Adrenal gland (tissue), 5 donors: ENCODE results near the gene NEK2.

Experiments used
- POLR2A ChIP-seq, 2 donors: fragments of 450-650 bp; IDR thresholded peaks; one replicate each; pipeline ENCODE4 v1.6.1; 2017; ENCODE audit warnings: antibody characterized with exemption in 2 of 2, mild to moderate bottlenecking in 2 of 2, moderate library complexity in 1 of 2
- TF ChIP-seq, protein P1 (sequence below), 6 experiments: fragments of 450-650 bp in 4 of 6; fragments of 200-600 bp in 2 of 6; sonication (generic) in 1 of 6; IDR thresholded peaks; 1 replicate in 5 of 6; 2 replicates in 1 of 6; pipeline versions ENCODE4 v1.5.1 to v1.8.0; 2016 to 2021; ENCODE audit warnings: antibody characterized with exemption in 6 of 6, mild to moderate bottlenecking in 2 of 6, moderate library complexity in 1 of 6
- donor health status: DM: no; HTN: no; CAD: no.

DNA sequence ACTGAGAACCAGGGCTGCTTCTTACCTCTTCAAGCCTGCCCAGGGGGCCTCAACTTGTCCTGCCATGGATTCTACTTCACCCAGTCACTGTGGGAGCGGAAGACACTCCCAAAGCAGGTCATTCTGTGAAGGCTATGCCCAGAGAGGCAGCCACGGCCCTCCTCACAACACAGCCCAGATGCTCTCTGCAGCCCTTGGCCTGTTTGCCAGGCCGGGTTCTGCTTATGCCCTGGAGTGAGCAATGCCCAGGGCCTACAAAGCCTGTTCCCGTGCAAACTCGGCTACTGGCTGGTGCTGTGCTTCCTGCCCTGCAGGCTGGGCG is 62.7 kb downstream of the NEK2 start:
- TF ChIP-seq, protein P1, sequence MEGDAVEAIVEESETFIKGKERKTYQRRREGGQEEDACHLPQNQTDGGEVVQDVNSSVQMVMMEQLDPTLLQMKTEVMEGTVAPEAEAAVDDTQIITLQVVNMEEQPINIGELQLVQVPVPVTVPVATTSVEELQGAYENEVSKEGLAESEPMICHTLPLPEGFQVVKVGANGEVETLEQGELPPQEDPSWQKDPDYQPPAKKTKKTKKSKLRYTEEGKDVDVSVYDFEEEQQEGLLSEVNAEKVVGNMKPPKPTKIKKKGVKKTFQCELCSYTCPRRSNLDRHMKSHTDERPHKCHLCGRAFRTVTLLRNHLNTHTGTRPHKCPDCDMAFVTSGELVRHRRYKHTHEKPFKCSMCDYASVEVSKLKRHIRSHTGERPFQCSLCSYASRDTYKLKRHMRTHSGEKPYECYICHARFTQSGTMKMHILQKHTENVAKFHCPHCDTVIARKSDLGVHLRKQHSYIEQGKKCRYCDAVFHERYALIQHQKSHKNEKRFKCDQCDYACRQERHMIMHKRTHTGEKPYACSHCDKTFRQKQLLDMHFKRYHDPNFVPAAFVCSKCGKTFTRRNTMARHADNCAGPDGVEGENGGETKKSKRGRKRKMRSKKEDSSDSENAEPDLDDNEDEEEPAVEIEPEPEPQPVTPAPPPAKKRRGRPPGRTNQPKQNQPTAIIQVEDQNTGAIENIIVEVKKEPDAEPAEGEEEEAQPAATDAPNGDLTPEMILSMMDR (IDR thresholded peaks at IDR 0.05), result no peak
- TF ChIP-seq POLR2A (IDR thresholded peaks at IDR 0.05), result no peak
